ENCODE measurements around the gene CROCC2.

DNA sequence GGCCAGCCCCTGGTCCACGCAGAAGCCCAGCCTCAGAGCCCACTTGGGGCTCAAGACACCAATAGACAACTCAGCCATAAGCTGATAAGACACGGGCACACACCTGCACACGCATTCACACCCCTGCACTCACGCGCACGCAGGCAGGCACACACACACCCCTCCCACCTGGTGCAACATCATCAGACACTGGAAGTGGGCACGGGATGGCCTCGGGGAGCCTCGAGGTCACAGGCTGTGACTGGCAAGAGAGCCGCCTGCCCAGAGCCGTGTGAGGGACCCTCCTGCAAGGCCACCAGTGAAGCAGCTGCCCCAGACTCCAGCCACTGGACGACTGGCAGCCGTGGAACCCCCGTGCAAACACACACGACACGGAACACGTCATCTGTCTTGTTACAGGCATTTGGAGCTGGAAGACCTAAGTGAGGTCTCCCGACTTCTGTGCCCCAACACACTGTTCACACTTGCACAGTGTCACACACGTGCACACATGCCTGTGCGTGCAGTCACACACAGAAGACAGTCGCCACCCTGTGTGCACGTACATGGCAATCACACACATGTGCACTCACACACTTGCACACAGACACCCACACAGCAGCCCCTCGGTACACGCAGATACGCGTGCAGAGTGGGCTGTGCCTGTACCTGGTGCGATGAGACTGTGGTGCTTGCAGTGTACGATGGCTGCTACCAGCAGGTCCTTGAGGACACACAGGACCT lies 11.1 kb upstream of the CROCC2 start:
- no peak for TF ChIP-seq TCF7L2 (IDR thresholded peaks at IDR 0.05; ENCODE audit: borderline replicate concordance, extremely low read depth, insufficient read depth, insufficient read length)
- TF ChIP-seq SRF (IDR thresholded peaks at IDR 0.05; ENCODE audit: low read depth), result no peak
- TF ChIP-seq, protein P1, sequence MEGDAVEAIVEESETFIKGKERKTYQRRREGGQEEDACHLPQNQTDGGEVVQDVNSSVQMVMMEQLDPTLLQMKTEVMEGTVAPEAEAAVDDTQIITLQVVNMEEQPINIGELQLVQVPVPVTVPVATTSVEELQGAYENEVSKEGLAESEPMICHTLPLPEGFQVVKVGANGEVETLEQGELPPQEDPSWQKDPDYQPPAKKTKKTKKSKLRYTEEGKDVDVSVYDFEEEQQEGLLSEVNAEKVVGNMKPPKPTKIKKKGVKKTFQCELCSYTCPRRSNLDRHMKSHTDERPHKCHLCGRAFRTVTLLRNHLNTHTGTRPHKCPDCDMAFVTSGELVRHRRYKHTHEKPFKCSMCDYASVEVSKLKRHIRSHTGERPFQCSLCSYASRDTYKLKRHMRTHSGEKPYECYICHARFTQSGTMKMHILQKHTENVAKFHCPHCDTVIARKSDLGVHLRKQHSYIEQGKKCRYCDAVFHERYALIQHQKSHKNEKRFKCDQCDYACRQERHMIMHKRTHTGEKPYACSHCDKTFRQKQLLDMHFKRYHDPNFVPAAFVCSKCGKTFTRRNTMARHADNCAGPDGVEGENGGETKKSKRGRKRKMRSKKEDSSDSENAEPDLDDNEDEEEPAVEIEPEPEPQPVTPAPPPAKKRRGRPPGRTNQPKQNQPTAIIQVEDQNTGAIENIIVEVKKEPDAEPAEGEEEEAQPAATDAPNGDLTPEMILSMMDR (IDR thresholded peaks at IDR 0.05 in 2 of 3, conservative IDR thresholded peaks at IDR 0.05 in 1 of 3; ENCODE audit: borderline replicate concordance in 1 of 3, insufficient read depth in 1 of 3, low read depth in 2 of 3, low read length in 2 of 3), result no peak
- TF ChIP-seq EZH2phosphoT487 (IDR thresholded peaks at IDR 0.05; ENCODE audit: borderline replicate concordance), result no peak
- TF ChIP-seq, protein P2, sequence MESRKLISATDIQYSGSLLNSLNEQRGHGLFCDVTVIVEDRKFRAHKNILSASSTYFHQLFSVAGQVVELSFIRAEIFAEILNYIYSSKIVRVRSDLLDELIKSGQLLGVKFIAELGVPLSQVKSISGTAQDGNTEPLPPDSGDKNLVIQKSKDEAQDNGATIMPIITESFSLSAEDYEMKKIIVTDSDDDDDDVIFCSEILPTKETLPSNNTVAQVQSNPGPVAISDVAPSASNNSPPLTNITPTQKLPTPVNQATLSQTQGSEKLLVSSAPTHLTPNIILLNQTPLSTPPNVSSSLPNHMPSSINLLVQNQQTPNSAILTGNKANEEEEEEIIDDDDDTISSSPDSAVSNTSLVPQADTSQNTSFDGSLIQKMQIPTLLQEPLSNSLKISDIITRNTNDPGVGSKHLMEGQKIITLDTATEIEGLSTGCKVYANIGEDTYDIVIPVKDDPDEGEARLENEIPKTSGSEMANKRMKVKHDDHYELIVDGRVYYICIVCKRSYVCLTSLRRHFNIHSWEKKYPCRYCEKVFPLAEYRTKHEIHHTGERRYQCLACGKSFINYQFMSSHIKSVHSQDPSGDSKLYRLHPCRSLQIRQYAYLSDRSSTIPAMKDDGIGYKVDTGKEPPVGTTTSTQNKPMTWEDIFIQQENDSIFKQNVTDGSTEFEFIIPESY (IDR thresholded peaks at IDR 0.05; ENCODE audit: extremely low read depth, insufficient replicate concordance, low read length), result no peak
